ENCODE data around the gene ATP5PO.
A peak's percentile ranks its signal among the peaks of the same experiment; 100 is the strongest.

ATP5PO gene

DNA sequence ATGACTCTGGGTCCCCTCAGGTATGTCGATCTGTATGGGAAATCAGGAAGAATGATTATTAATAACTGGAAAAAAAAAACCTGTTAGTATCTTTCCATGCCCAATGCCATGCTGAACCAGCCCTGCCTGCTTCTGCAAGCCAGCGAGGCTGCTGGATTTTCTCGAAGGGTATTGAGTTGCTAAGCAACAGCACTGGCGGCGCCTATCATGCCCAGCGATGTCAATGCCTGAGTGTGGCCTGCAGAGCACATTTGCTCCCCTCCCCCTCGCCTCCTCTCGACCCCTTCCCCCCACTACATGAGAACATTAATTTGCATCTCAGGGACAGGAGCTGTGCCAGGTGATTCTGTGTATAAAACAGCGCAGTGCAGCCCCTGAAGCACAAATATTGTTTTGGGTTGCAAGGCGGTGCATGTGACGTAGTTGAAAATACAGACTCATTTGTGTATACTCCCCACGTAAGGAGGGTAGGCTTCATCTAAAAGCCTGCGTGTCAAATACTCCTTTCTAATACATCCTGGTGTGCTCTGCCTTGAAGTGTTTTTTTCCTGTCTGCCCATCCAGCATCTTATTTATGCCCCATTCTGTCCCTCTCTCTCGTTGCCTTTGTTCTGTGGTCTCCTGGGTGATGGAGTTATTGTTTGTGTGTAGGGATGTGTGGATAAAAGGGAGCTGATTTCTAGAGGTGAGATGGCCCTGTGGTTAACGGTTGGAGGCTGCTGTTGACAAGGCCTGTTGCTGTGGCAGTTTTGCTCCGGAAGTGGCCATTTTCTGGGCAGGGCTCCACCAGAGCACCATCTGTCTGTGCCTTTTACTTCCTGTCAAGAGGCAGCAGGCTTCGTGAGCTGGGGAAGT lies 32.7 kb upstream of the ATP5PO start:
- Mint-ChIP-seq H3K36me3 (ENCODE audit: low read depth) (no peaks in the 10 kb centered on the region), H3K27me3 (no peaks in the 10 kb centered on the region), H3K4me1 (ENCODE audit: low read depth) (peaks cover 54% of the 10 kb centered on the region), H3K9me3 (peaks cover 8% of the 10 kb centered on the region), H3K4me3 (no peak overlapping the region), H3K27ac (peak overlapping the region; percentile 88)
- intact Hi-C loops (cut with micrococcal nuclease): no loop called here

DNA sequence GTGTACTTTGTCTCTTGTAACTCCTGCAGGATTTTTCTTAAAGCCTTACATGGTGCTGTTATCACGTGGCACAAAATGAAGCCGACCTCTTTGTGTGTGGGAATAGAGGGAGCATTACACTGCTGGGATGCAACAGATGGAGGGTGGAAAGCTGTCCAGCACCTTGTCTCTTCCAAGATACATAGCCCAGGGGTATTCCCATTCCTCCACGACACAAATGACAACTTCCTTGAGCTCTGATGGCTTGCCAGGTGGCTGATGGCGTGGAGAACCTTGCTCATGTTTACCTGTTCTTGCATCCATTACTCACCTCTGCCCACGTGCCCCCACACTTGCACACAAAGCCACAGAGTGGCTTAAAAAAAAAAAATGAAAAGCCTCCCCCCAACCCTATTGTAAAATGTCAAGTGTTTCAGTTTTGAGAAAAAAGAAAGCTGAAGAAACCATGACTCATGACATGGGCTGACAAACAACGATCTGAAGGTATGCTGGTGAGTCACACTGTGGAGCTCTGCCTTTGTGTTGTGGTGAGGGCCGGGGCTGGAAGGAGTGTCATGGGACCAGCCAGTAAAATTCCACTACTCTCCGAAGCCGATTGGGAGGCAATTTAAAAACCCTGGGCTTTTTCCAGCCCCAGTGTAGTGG lies 32.0 kb upstream of the ATP5PO start:
- Mint-ChIP-seq H3K4me3 (no peak overlapping the region), H3K36me3 (ENCODE audit: low read depth) (no peaks in the 10 kb centered on the region), H3K9me3 (peaks cover 8% of the 10 kb centered on the region), H3K4me1 (ENCODE audit: low read depth) (peaks cover 54% of the 10 kb centered on the region), H3K27me3 (no peaks in the 10 kb centered on the region), H3K27ac (peak overlapping the region; percentile 88)
- intact Hi-C loops (cut with micrococcal nuclease): no loop called here

DNA sequence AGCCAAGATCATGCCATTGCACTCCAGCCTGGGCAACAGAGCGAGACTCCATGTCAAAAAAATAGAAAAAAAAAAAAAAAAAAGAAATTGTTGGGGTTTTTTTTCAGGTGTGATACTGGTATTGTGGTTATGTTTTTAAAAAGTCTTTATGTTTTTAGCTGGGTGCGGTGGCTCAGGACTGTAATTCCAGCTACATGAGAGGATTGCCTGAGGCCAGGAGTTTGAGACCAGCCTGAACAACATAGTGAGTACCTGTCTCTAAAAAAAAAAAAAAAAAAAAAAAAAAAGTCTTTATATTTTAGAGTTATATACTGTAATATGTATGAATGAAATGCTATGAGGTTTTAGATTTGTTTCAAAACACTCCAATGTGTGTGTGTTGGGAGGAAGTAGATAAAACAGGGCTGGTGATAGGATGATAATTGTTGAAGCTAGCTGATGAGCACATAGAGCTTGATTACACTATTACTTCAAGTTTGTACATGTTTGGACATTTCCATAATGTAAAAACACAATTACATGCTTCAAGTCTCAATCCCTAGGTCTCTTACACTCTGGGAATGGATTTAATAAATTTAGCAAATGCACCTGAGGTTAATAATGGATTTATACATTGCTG lies 30.2 kb upstream of the ATP5PO start:
- Mint-ChIP-seq H3K27ac (peak overlapping the region; percentile 38), H3K4me3 (no peak overlapping the region), H3K27me3 (no peaks in the 10 kb centered on the region), H3K36me3 (ENCODE audit: low read depth) (no peaks in the 10 kb centered on the region), H3K4me1 (ENCODE audit: low read depth) (peaks cover 45% of the 10 kb centered on the region), H3K9me3 (peaks cover 8% of the 10 kb centered on the region)
- intact Hi-C loops (cut with micrococcal nuclease): no loop called here

DNA sequence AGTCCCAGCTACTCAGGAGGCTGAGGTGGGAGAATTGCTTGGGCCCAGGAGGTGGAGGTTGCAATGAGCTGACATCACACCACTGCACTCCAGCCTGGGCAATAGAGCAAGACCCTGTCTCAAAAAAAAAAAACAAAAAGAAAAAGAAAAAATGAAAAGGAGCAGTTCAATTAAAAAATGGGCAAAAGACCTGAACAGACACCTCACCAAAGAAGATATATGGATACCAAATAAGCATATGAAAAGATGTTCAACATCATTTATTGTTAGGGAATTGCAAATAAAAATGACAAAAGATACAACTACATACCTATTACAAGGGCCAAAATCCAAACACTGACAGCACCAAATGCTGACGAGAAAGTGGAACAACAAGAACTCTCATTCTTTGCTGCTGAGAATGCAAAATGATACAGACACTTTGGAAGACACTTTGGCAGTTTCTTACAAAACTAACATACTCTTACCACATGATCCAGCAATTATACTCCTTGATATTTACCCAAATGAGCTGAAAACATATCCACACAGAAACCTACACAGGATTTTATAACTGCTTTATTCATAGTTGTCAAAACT lies 28.7 kb upstream of the ATP5PO start:
- no peaks in the 10 kb centered on the region for H3K36me3 Mint-ChIP-seq (ENCODE audit: low read depth)
- H3K4me3 Mint-ChIP-seq: no peak overlapping the region
- no peak overlapping the region for H3K27ac Mint-ChIP-seq
- H3K9me3 Mint-ChIP-seq: peaks cover 8% of the 10 kb centered on the region
- H3K27me3 Mint-ChIP-seq: no peaks in the 10 kb centered on the region
- intact Hi-C loops (cut with micrococcal nuclease): loop anchor here (5.0 kb wide), 1 partner anchor 73 kb away; no protein-coding TSS in a partner anchor
- H3K4me1 Mint-ChIP-seq (ENCODE audit: low read depth): peaks cover 50% of the 10 kb centered on the region

DNA sequence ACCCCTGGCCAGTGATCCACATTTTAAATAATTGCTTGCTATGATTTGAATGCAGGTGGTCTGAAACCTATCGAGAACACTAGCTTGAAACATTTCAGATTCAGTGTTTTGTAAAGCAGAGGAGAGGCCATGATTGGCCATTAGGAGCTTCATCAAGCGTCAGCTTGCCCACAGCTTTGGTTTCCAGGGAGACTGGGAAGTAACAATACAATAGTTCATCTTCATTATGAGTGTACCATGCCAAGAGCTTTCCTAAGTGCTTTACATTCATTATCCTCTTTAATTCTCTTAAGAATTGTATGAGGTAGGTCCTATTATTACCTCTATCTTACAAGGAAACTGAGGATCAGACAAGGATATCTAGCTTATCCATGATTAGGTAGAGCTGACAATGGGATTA lies 27.7 kb upstream of the ATP5PO start:
- no peaks in the 10 kb centered on the region for H3K36me3 Mint-ChIP-seq (ENCODE audit: low read depth)
- H3K4me1 Mint-ChIP-seq (ENCODE audit: low read depth): peaks cover 50% of the 10 kb centered on the region
- H3K9me3 Mint-ChIP-seq: peaks cover 8% of the 10 kb centered on the region
- H3K4me3 Mint-ChIP-seq: no peak overlapping the region
- no peaks in the 10 kb centered on the region for H3K27me3 Mint-ChIP-seq
- H3K27ac Mint-ChIP-seq: no peak overlapping the region
- intact Hi-C loops (cut with micrococcal nuclease): loop anchor here (5.0 kb wide), 1 partner anchor 74 kb away; no protein-coding TSS in a partner anchor

DNA sequence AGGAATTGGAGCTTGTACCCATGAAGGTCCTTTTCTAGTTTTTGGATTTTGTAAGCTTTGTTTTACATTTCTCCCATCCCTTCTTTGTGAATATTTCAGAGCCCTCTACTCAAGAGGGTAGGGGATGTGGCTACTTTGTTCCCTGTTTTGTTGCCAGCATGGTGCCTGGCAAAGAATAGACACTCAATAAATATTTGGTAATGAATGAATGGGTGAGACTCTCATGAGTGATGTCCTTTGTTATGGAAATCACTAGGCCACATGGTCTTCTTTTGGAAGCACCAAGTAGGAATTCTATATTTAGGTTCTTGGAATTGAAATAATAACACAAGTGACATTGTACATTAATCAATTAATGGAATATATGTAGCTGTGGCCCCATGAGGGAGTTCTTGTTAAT lies 26.8 kb upstream of the ATP5PO start:
- peaks cover 8% of the 10 kb centered on the region for H3K9me3 Mint-ChIP-seq
- peaks cover 49% of the 10 kb centered on the region for H3K4me1 Mint-ChIP-seq (ENCODE audit: low read depth)
- H3K27me3 Mint-ChIP-seq: no peaks in the 10 kb centered on the region
- H3K27ac Mint-ChIP-seq: no peak overlapping the region
- H3K4me3 Mint-ChIP-seq: no peak overlapping the region
- intact Hi-C loops (cut with micrococcal nuclease): loop anchor here (5.0 kb wide), 1 partner anchor 75 kb away; no protein-coding TSS in a partner anchor
- no peaks in the 10 kb centered on the region for H3K36me3 Mint-ChIP-seq (ENCODE audit: low read depth)

DNA sequence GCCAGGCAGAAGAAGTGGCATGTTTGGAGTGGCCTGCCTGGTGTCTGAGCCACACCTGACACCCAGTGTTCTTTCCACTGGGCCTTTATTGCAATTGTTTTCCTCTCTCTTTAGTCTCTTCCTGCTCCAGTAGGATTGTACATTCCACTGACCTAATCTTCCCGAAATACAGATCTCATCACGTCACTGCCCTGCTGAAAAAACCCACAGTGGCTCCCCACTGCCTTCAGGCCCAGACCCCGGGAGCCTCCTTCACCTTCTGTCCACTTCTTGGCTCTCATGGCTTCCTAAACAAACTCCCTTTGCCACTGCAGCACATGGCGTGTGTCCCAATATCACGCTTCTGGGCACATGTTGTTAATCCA lies 25.3 kb upstream of the ATP5PO start:
- peaks cover 49% of the 10 kb centered on the region for H3K4me1 Mint-ChIP-seq (ENCODE audit: low read depth)
- intact Hi-C loops (cut with micrococcal nuclease): loop anchor here (5.0 kb wide), 1 partner anchor 76 kb away; no protein-coding TSS in a partner anchor
- no peak overlapping the region for H3K4me3 Mint-ChIP-seq
- H3K9me3 Mint-ChIP-seq: peaks cover 8% of the 10 kb centered on the region
- H3K27ac Mint-ChIP-seq: peak overlapping the region; percentile 64
- H3K27me3 Mint-ChIP-seq: no peaks in the 10 kb centered on the region
- H3K36me3 Mint-ChIP-seq (ENCODE audit: low read depth): no peaks in the 10 kb centered on the region

DNA sequence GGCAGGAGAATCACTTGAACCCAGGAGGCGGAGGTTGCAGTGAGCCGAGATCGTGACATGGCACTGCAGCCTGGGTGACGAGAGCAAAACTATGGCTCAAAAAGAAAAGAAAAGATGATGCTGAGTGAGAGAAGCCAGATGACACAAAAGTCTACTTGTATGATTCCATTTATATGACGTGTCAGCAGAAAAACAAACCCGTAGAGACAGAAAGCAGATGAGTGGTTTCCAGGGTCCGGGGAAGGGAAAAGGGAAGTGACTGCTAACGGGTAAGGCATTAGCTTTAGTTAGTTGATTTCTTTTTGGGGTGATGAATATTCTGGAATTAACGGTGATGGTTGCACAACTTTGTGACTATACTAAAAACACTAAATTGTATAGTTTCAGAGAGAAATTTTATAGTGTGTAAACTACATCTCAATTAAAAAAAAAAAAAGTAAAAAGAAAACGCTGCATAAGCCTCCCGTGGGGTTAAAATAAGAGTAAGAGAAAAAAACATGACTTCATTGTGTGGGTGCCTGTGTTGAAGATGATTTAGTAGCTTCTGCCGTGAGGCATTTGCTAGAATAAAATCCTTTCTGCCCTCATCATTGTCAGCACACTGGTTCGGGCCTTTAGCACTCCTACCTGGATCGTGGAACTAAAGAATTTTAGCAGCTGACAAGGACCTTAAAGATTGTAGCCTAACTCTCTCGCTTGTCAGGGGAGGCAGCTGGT lies 24.7 kb upstream of the ATP5PO start:
- H3K36me3 Mint-ChIP-seq (ENCODE audit: low read depth): no peaks in the 10 kb centered on the region
- peak overlapping the region; percentile 64 for H3K27ac Mint-ChIP-seq
- peaks cover 8% of the 10 kb centered on the region for H3K9me3 Mint-ChIP-seq
- H3K27me3 Mint-ChIP-seq: no peaks in the 10 kb centered on the region
- H3K4me1 Mint-ChIP-seq (ENCODE audit: low read depth): peaks cover 54% of the 10 kb centered on the region
- intact Hi-C loops (cut with micrococcal nuclease): loop anchor here (5.0 kb wide), 1 partner anchor 77 kb away; no protein-coding TSS in a partner anchor
- no peak overlapping the region for H3K4me3 Mint-ChIP-seq

DNA sequence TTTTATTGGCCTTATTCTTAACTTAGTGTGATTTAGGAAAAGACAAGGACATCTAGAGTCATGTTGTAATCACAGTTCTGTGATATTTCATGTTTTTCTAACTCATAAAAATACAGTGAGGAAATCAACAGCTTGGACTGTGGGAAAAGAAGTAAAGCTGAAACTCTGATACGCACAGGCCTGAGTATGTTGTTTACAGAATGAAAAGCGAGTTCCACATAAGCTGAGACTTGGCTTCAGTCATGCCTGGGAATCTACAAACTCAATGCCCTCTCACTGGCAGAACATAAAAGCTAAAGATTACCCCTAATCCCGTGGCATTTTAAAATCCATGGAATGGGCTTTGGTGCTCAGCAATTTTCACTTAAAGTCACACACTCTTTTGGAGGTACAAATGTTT lies 23.6 kb upstream of the ATP5PO start:
- Mint-ChIP-seq H3K4me3 (no peak overlapping the region), H3K4me1 (ENCODE audit: low read depth) (peaks cover 58% of the 10 kb centered on the region), H3K27me3 (no peaks in the 10 kb centered on the region), H3K9me3 (peaks cover under 1% of the 10 kb centered on the region), H3K27ac (peak overlapping the region; percentile 64), H3K36me3 (ENCODE audit: low read depth) (no peaks in the 10 kb centered on the region)
- intact Hi-C loops (cut with micrococcal nuclease): loop anchor here (5.0 kb wide), 1 partner anchor 38 kb away; no protein-coding TSS in a partner anchor

DNA sequence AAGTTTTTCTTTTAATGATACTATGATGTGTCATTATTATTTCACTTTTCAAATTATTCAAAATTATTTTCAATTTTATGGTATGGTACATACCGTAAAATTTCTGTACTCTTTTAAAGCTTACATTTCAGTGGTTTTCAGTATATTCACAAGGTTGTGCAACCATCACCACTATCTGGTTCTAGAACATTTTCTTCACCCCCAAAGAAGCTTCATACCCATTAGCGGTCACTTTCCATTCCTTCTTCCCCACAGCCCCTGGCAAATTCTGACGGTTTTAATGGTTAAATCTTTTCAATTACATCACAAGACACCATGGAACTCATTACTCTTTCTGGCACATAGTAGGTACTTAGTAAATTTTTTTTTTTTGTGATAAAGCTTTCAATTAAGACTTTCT lies 22.8 kb upstream of the ATP5PO start:
- Mint-ChIP-seq H3K4me1 (ENCODE audit: low read depth) (peaks cover 58% of the 10 kb centered on the region), H3K4me3 (no peak overlapping the region), H3K27me3 (no peaks in the 10 kb centered on the region), H3K36me3 (ENCODE audit: low read depth) (no peaks in the 10 kb centered on the region), H3K27ac (peak overlapping the region; percentile 64), H3K9me3 (no peaks in the 10 kb centered on the region)
- intact Hi-C loops (cut with micrococcal nuclease): loop anchor here (5.0 kb wide), 1 partner anchor 39 kb away; no protein-coding TSS in a partner anchor

DNA sequence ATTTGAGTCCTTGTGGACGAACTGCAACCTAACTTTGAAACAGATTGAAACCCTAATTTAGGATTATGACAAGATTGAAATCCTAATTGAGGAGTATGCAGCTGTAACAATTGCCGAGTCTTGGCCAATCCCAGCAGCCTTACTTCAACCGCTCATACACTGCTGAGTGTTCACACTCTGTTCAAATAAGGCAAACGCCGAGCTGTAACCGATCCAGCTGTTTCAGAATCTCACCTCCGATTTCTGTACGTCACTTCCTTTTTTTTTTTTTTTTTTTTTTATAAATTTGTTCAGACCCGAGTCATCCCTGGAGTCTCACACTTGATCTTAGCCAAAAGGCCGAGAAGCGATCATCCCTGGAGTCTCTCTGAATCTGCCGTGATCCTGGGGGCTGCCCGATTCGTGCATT lies 22.3 kb upstream of the ATP5PO start:
- H3K9me3 Mint-ChIP-seq: no peaks in the 10 kb centered on the region
- H3K4me1 Mint-ChIP-seq (ENCODE audit: low read depth): peaks cover 58% of the 10 kb centered on the region
- H3K4me3 Mint-ChIP-seq: no peak overlapping the region
- intact Hi-C loops (cut with micrococcal nuclease): loop anchor here (5.0 kb wide), 1 partner anchor 39 kb away; no protein-coding TSS in a partner anchor
- peak overlapping the region; percentile 64 for H3K27ac Mint-ChIP-seq
- no peaks in the 10 kb centered on the region for H3K36me3 Mint-ChIP-seq (ENCODE audit: low read depth)
- no peaks in the 10 kb centered on the region for H3K27me3 Mint-ChIP-seq

DNA sequence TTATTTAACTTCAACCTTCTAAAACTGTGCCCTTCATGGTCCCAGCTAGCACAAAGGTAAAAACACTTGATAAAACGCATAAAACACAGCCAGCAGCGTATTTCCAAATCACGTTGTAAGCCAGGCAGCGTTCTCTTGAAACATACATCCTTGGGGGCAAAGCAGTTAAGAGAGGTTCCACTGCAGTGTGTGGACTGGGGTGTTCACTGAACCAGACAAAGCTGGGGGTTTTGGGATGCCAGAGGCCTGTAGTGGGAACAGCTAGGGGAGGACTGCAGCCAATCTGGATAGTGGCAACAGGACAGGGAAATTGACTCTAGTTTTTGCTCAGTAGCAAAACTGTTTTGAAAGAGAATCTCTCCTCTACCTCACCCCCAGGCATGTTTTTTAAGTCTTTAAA lies 21.5 kb upstream of the ATP5PO start:
- H3K4me3 Mint-ChIP-seq: no peak overlapping the region

More for the DNA sequence above, 21.5 kb upstream of the ATP5PO start:
- peaks cover 64% of the 10 kb centered on the region for H3K4me1 Mint-ChIP-seq (ENCODE audit: low read depth)
- no peaks in the 10 kb centered on the region for H3K36me3 Mint-ChIP-seq (ENCODE audit: low read depth)
- no peaks in the 10 kb centered on the region for H3K9me3 Mint-ChIP-seq
- intact Hi-C loops (cut with micrococcal nuclease): loop anchor here (5.0 kb wide), 1 partner anchor 40 kb away; no protein-coding TSS in a partner anchor
- H3K27ac Mint-ChIP-seq: peak overlapping the region; percentile 64
- H3K27me3 Mint-ChIP-seq: no peaks in the 10 kb centered on the region

Data from dendritic cell treated with granulocyte-macrophage colony-stimulating factor and Interleukin-4, amounts not matched to agents 40 ng/mL and 50 ng/mL, for 4 days (primary cell).